HCT116 (cell line): ENCODE data around the gene TRIM29. TPM values are rescaled to one million over a fixed set of nuclear protein-coding genes. Genes with fewer than 3 reads are reported as not detected.

Experiments
- ATAC-seq: fragments of 200-7000 bp; cut with Tn5 transposase; 2 replicates; pipeline ENCODE4 v1.9.1; 2020; ENCODE audit warnings: mild to moderate bottlenecking, moderate library complexity
- BruUV-seq: library from RNA; stranded (reverse); fragments of 400-500 nt; replicated peaks from 2 replicates; lab custom pipeline; 2021; lab: Mats Ljungman, UMichigan
- CTCF ChIA-PET: fragments of 300-600 bp; sonication (Branson Sonifier 250); formaldehyde crosslinking; loops from one replicate; lab custom pipeline; 2021; ENCODE audit warnings: antibody characterized with exemption; lab: Charles Lee
- POLR2A ChIA-PET: fragments of 300-600, 350-600 bp; sonication (Branson Sonifier 250); formaldehyde crosslinking; loops from one replicate; lab custom pipeline; 2021; ENCODE audit warnings: antibody characterized with exemption; lab: Charles Lee
- RAD21 ChIA-PET, 2 experiments: fragments of 300-600 bp; sonication (Branson Sonifier 250); formaldehyde crosslinking; loops; one replicate each; lab custom pipeline; 2023; ENCODE audit warnings: low total read pairs in 2 of 2; ENCODE audit not compliant: uncharacterized antibody in 2 of 2, unreplicated experiment in 2 of 2, low non-redundant PET in 1 of 2; lab: Charles Lee
- DNase-seq: peaks from one replicate; pipeline ENCODE4 v3.0.0-alpha.2; 2010; ENCODE audit warnings: low read depth, low spot score
- H2AFZ ChIP-seq: fragments of 200-600 bp; shearing (Covaris generic), sonication (generic); 2 replicates; pipeline ENCODE4 v1.6.1; 2017; ENCODE audit warnings: low read depth, mixed run types, mixed read lengths, antibody characterized with exemption, low read length; ENCODE audit not compliant: poor library complexity, severe bottlenecking
- H3K27ac ChIP-seq: 2 replicates; pipeline ENCODE4 v1.5.1; 2012; ENCODE audit warnings: low read depth, low read length
- H3K27me3 ChIP-seq: fragments of 200-600 bp; sonication (generic); 2 replicates; pipeline ENCODE4 v1.6.1; 2016; ENCODE audit warnings: mixed run types, low read length, mixed read lengths; ENCODE audit not compliant: insufficient read depth
- H3K36me3 ChIP-seq, 2 experiments: fragments of 200-500 bp in 1 of 2; fragments of 200-600 bp in 1 of 2; sonication (Bioruptor generic) in 1 of 2; sonication (generic) in 1 of 2; 2 replicates each; pipeline versions ENCODE4 v1.5.1 to v1.6.1; 2014 to 2016; ENCODE audit warnings: low read length in 2 of 2, inconsistent platforms in 1 of 2, mixed read lengths in 1 of 2, mixed run types in 1 of 2; ENCODE audit not compliant: insufficient read depth in 2 of 2, control insufficient read depth in 1 of 2
- H3K4me1 ChIP-seq, 2 experiments: fragments of 200-600 bp in 1 of 2; sonication (generic) in 1 of 2; 2 replicates each; pipeline versions ENCODE4 v1.5.1 to v1.6.1; 2012 to 2017; ENCODE audit warnings: low read length in 2 of 2, inconsistent platforms in 1 of 2, mild to moderate bottlenecking in 1 of 2, mixed read lengths in 1 of 2, mixed run types in 1 of 2, moderate library complexity in 1 of 2; ENCODE audit not compliant: insufficient read depth in 2 of 2, control insufficient read depth in 1 of 2
- H3K4me2 ChIP-seq: fragments of 200-600 bp; sonication (generic); 2 replicates; pipeline ENCODE4 v1.6.1; 2017; ENCODE audit warnings: mixed run types, low read length, mixed read lengths
- H3K4me3 ChIP-seq, 2 experiments: fragments of 200-600 bp in 1 of 2; sonication (generic) in 1 of 2; replicated peaks in 1 of 2; 2 replicates each; pipeline ENCODE4 v1.5.1; 2011 to 2016; ENCODE audit warnings: low read length in 2 of 2, control low read depth in 1 of 2, low read depth in 1 of 2, mild to moderate bottlenecking in 1 of 2, mixed read lengths in 1 of 2, mixed run types in 1 of 2
- H3K79me2 ChIP-seq: fragments of 200-600 bp; sonication (generic); 2 replicates; pipeline ENCODE4 v1.6.1; 2017; ENCODE audit warnings: mild to moderate bottlenecking, mixed run types, low read length, moderate library complexity, mixed read lengths; ENCODE audit not compliant: insufficient read depth
- H3K9ac ChIP-seq: fragments of 200-600 bp; sonication (generic); 2 replicates; pipeline ENCODE4 v1.6.1; 2016; ENCODE audit warnings: low read length, mixed read lengths
- H3K9me2 ChIP-seq: fragments of 200-600 bp; sonication (generic), shearing (Covaris generic); 2 replicates; pipeline ENCODE4 v1.6.1; 2017; ENCODE audit warnings: mixed run types, mild to moderate bottlenecking, moderate library complexity; ENCODE audit not compliant: insufficient read depth
- H3K9me3 ChIP-seq, 2 experiments: fragments of 200-500 bp in 1 of 2; fragments of 200-600 bp in 1 of 2; sonication (Bioruptor generic) in 1 of 2; sonication (generic) in 1 of 2; 2 replicates each; pipeline ENCODE4 v1.6.1; 2014 to 2017; ENCODE audit warnings: low read length in 2 of 2, mixed read lengths in 2 of 2, inconsistent platforms in 1 of 2, low read depth in 1 of 2, mild to moderate bottlenecking in 1 of 2, mixed run types in 1 of 2, moderate library complexity in 1 of 2; ENCODE audit not compliant: control insufficient read depth in 1 of 2, insufficient read depth in 1 of 2
- H4K20me1 ChIP-seq: fragments of 200-600 bp; sonication (generic), shearing (Covaris generic); 2 replicates; pipeline ENCODE4 v1.6.1; 2017; ENCODE audit warnings: mixed run types, mild to moderate bottlenecking, moderate library complexity; ENCODE audit not compliant: insufficient read depth
- CBX3 ChIP-seq: IDR thresholded peaks from 2 replicates; pipeline ENCODE4 v1.6.1; 2012; ENCODE audit warnings: low read depth
- CEBPB ChIP-seq: IDR thresholded peaks from 2 replicates; pipeline ENCODE4 v1.6.1; 2012; ENCODE audit warnings: low read depth
- EGR1 ChIP-seq: IDR thresholded peaks from 2 replicates; pipeline ENCODE4 v1.6.1; 2012; ENCODE audit warnings: low read depth
- EZH2 ChIP-seq: fragments of 200-600 bp; sonication (generic); IDR thresholded peaks from 2 replicates; pipeline ENCODE4 v1.6.1; 2017; ENCODE audit warnings: antibody characterized with exemption, mixed run types
- EZH2phosphoT487 ChIP-seq: fragments of 200-600 bp; IDR thresholded peaks from 2 replicates; pipeline ENCODE4 v1.6.1; 2018; ENCODE audit warnings: antibody characterized with exemption, borderline replicate concordance
- JUND ChIP-seq: IDR thresholded peaks from 2 replicates; pipeline ENCODE4 v1.6.1; 2012
- POLR2A ChIP-seq: IDR thresholded peaks from 2 replicates; pipeline ENCODE4 v1.7.0; 2011; ENCODE audit warnings: borderline replicate concordance; ENCODE audit not compliant: insufficient read depth, insufficient read length; ENCODE audit errors: extremely low read depth
- POLR2AphosphoS5 ChIP-seq: IDR thresholded peaks from 2 replicates; pipeline ENCODE4 v1.6.1; 2011; ENCODE audit warnings: mild to moderate bottlenecking, low read depth, low read length, moderate library complexity
- SP1 ChIP-seq: IDR thresholded peaks from 2 replicates; pipeline ENCODE4 v1.6.1; 2012; ENCODE audit warnings: low read depth
- TCF7L2 ChIP-seq: IDR thresholded peaks from 2 replicates; pipeline ENCODE4 v1.7.0; 2011; ENCODE audit warnings: borderline replicate concordance, inconsistent platforms; ENCODE audit not compliant: insufficient read depth, insufficient read length; ENCODE audit errors: extremely low read depth
- intact Hi-C: fragments of 100-400 bp; cut with micrococcal nuclease; formaldehyde crosslinking; loops from 2 replicates; pipeline ENCODE4 v1.10.0; 2022
- total RNA-seq: library from RNA; stranded (reverse); gene quantifications from one replicate; pipeline ENCODE4 v1.2.1, GENCODE V29; 2021; ENCODE audit not compliant: unreplicated experiment
- TF ChIP-seq, protein P1 (sequence below): IDR thresholded peaks from 2 replicates; pipeline ENCODE4 v1.6.1; 2012
- TF ChIP-seq, protein P2 (sequence below): IDR thresholded peaks from 2 replicates; pipeline ENCODE4 v1.6.1; 2011; ENCODE audit warnings: mild to moderate bottlenecking, low read length, moderate library complexity; ENCODE audit not compliant: insufficient replicate concordance; ENCODE audit errors: extremely low read depth
- TF ChIP-seq, protein P3 (sequence below): IDR thresholded peaks from 2 replicates; pipeline ENCODE4 v1.6.1; 2012; ENCODE audit warnings: low read depth
- TF ChIP-seq, protein P4 (sequence below), 3 experiments: fragments of 200-600 bp in 1 of 3; sonication (generic) in 1 of 3; IDR thresholded peaks in 2 of 3; conservative IDR thresholded peaks in 1 of 3; 2 replicates each; pipeline ENCODE4 v1.5.1; 2012 to 2017; ENCODE audit warnings: low read depth in 2 of 3, low read length in 2 of 3, antibody characterized with exemption in 1 of 3, borderline replicate concordance in 1 of 3, control low read depth in 1 of 3, mild to moderate bottlenecking in 1 of 3, mixed read lengths in 1 of 3, mixed run types in 1 of 3, moderate library complexity in 1 of 3; ENCODE audit not compliant: insufficient read depth in 1 of 3
- TF ChIP-seq, protein P5 (sequence below): IDR thresholded peaks from 2 replicates; pipeline ENCODE4 v1.6.1; 2012

Gene TRIM29
- total RNA-seq, 1 experiment from 2014 or later, result 0.54 TPM

DNA sequence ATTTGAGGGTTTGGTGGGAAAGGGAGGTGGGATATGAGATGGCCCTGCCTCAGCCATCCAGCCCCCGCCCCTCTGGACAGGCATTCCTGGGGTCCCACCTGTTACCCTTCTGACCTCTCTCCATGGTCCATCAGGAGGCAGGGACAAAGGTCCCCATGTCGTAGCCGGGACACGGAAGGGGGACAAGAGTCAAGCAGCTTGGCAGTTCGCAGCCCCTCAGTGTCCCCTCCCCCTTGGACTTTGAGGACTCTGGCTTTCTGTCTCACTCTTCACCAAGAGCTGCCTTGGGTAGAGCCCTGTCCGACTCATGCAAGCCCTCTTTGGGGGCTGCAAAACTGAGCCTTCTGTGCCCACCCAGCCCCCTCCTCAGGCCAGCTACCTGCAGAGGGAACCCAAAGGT lies 30.2 kb downstream of the TRIM29 start:
- ChIA-PET RAD21 (interaction anchor here in 1 of 2 experiments (1.4 kb wide), 1 partner anchor 109 kb away, joined by 3 read pairs; no protein-coding TSS in a partner anchor), CTCF (interaction anchor here (0.9 to 1.8 kb wide), 9 partner anchors 109 to 627 kb away, joined by 3 to 8 read pairs (median 4); no protein-coding TSS in a partner anchor), POLR2A (no interaction called here)
- Histone ChIP-seq H3K9me2 (no peaks in the 10 kb centered on the region), H3K9me3 (no peaks in the 10 kb centered on the region), H3K36me3 (no peaks in the 10 kb centered on the region), H2AFZ (no peak overlapping the region), H3K4me3 (no peak overlapping the region), H3K27ac (no peak overlapping the region), H3K27me3 (peaks cover 16% of the 10 kb centered on the region; the same call in 1 of the 2 replicates), H3K9ac (no peak overlapping the region), H3K4me1 (no peaks in the 10 kb centered on the region), H4K20me1 (no peaks in the 10 kb centered on the region), H3K79me2 (no peaks in the 10 kb centered on the region), H3K4me2 (no peak overlapping the region)
- intact Hi-C loops, result loop anchor here (1.0 to 5.0 kb wide), 6 partner anchors 385 to 626 kb away; no protein-coding TSS in a partner anchor
- no TSS peak for BruUV-seq
- ATAC-seq (no peak), DNase-seq (no peak)
- TF ChIP-seq POLR2AphosphoS5 (no peak), JUND (no peak), EZH2 (no peak), SP1 (no peak), CBX3 (no peak), CEBPB (no peak), POLR2A (no peak), EZH2phosphoT487 (no peak), TCF7L2 (no peak), EGR1 (no peak)
- TF ChIP-seq, protein P1, sequence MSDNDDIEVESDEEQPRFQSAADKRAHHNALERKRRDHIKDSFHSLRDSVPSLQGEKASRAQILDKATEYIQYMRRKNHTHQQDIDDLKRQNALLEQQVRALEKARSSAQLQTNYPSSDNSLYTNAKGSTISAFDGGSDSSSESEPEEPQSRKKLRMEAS, result no peak
- TF ChIP-seq, protein P2, sequence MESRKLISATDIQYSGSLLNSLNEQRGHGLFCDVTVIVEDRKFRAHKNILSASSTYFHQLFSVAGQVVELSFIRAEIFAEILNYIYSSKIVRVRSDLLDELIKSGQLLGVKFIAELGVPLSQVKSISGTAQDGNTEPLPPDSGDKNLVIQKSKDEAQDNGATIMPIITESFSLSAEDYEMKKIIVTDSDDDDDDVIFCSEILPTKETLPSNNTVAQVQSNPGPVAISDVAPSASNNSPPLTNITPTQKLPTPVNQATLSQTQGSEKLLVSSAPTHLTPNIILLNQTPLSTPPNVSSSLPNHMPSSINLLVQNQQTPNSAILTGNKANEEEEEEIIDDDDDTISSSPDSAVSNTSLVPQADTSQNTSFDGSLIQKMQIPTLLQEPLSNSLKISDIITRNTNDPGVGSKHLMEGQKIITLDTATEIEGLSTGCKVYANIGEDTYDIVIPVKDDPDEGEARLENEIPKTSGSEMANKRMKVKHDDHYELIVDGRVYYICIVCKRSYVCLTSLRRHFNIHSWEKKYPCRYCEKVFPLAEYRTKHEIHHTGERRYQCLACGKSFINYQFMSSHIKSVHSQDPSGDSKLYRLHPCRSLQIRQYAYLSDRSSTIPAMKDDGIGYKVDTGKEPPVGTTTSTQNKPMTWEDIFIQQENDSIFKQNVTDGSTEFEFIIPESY, result no peak
- TF ChIP-seq, protein P3, sequence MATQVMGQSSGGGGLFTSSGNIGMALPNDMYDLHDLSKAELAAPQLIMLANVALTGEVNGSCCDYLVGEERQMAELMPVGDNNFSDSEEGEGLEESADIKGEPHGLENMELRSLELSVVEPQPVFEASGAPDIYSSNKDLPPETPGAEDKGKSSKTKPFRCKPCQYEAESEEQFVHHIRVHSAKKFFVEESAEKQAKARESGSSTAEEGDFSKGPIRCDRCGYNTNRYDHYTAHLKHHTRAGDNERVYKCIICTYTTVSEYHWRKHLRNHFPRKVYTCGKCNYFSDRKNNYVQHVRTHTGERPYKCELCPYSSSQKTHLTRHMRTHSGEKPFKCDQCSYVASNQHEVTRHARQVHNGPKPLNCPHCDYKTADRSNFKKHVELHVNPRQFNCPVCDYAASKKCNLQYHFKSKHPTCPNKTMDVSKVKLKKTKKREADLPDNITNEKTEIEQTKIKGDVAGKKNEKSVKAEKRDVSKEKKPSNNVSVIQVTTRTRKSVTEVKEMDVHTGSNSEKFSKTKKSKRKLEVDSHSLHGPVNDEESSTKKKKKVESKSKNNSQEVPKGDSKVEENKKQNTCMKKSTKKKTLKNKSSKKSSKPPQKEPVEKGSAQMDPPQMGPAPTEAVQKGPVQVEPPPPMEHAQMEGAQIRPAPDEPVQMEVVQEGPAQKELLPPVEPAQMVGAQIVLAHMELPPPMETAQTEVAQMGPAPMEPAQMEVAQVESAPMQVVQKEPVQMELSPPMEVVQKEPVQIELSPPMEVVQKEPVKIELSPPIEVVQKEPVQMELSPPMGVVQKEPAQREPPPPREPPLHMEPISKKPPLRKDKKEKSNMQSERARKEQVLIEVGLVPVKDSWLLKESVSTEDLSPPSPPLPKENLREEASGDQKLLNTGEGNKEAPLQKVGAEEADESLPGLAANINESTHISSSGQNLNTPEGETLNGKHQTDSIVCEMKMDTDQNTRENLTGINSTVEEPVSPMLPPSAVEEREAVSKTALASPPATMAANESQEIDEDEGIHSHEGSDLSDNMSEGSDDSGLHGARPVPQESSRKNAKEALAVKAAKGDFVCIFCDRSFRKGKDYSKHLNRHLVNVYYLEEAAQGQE, result no peak
- TF ChIP-seq, protein P4, sequence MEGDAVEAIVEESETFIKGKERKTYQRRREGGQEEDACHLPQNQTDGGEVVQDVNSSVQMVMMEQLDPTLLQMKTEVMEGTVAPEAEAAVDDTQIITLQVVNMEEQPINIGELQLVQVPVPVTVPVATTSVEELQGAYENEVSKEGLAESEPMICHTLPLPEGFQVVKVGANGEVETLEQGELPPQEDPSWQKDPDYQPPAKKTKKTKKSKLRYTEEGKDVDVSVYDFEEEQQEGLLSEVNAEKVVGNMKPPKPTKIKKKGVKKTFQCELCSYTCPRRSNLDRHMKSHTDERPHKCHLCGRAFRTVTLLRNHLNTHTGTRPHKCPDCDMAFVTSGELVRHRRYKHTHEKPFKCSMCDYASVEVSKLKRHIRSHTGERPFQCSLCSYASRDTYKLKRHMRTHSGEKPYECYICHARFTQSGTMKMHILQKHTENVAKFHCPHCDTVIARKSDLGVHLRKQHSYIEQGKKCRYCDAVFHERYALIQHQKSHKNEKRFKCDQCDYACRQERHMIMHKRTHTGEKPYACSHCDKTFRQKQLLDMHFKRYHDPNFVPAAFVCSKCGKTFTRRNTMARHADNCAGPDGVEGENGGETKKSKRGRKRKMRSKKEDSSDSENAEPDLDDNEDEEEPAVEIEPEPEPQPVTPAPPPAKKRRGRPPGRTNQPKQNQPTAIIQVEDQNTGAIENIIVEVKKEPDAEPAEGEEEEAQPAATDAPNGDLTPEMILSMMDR (IDR thresholded peaks at IDR 0.05 in 2 of 3, conservative IDR thresholded peaks at IDR 0.05 in 1 of 3; ENCODE audit: borderline replicate concordance in 1 of 3, insufficient read depth in 1 of 3, low read depth in 2 of 3, low read length in 2 of 3), result no peak
- TF ChIP-seq, protein P5, sequence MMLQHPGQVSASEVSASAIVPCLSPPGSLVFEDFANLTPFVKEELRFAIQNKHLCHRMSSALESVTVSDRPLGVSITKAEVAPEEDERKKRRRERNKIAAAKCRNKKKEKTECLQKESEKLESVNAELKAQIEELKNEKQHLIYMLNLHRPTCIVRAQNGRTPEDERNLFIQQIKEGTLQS, result no peak
